HG02763 (cell line): ENCODE measurements around the gene SLC49A4.

Experiments used
- ATAC-seq: cut with Tn5 transposase; IDR thresholded peaks from one replicate; pipeline ENCODE4 v1.9.1; 2021; ENCODE audit warnings: mild to moderate bottlenecking, moderate library complexity; ENCODE audit not compliant: unreplicated experiment

Gene SLC49A4

GRCh38 chr3:122898298-122898697 is 103.4 kb downstream of the SLC49A4 start:
- ATAC-seq: no peak

- no peak for ATAC-seq
Measured at GRCh38 chr3:122902326-122902725, 107.5 kb downstream of the SLC49A4 start.

- ATAC-seq: no peak
Measured at GRCh38 chr3:122903171-122903570, 108.3 kb downstream of the SLC49A4 start.

- no peak for ATAC-seq
Measured at GRCh38 chr3:122907471-122907870, 112.6 kb downstream of the SLC49A4 start.

- no peak for ATAC-seq
Measured at GRCh38 chr3:122908251-122908650, 113.4 kb downstream of the SLC49A4 start.

GRCh38 chr3:122911901-122912300 is 117.0 kb downstream of the SLC49A4 start:
- ATAC-seq: no peak

GRCh38 chr3:122912772-122913538 is 118.1 kb downstream of the SLC49A4 start:
- ATAC-seq: no peak

- no peak for ATAC-seq
Measured at GRCh38 chr3:122913539-122914100, 118.8 kb downstream of the SLC49A4 start.

GRCh38 chr3:122915300-122916055 is 120.6 kb downstream of the SLC49A4 start:
- no peak for ATAC-seq

- no peak for ATAC-seq
Measured at GRCh38 chr3:122916084-122916483, 121.2 kb downstream of the SLC49A4 start.

GRCh38 chr3:122916580-122916979 is 121.7 kb downstream of the SLC49A4 start:
- ATAC-seq: no peak

- ATAC-seq: no peak
Measured at GRCh38 chr3:122917412-122917811, 122.5 kb downstream of the SLC49A4 start.

- ATAC-seq: no peak
Measured at GRCh38 chr3:122918576-122919290, 123.9 kb downstream of the SLC49A4 start.

GRCh38 chr3:122919291-122919610 is 124.4 kb downstream of the SLC49A4 start:
- no peak for ATAC-seq

- no peak for ATAC-seq
Measured at GRCh38 chr3:122920986-122921385, 126.1 kb downstream of the SLC49A4 start.

- ATAC-seq: no peak
Measured at GRCh38 chr3:122921791-122922651, 127.2 kb downstream of the SLC49A4 start.

- no peak for ATAC-seq
Measured at GRCh38 chr3:122923611-122924010, 128.7 kb downstream of the SLC49A4 start.

- no peak for ATAC-seq
Measured at GRCh38 chr3:122924056-122924455, 129.2 kb downstream of the SLC49A4 start.

GRCh38 chr3:122925756-122926155 is 130.9 kb downstream of the SLC49A4 start:
- ATAC-seq: no peak

- no peak for ATAC-seq
Measured at GRCh38 chr3:122926322-122926721, 131.5 kb downstream of the SLC49A4 start.
